ENCODE data around the gene HCAR1.
"Not testable (repeated sequence)": the region's sequence is repeated elsewhere in the genome, so short reads cannot be mapped to it uniquely, and the experiment has no call there.

The HCAR1 gene

GRCh38 chr12:122730215-122731014 is at the start of gene HCAR1:
TSS of gene HCAR1 (minus strand) at chr12:122730844. CDS start at chr12:122730339, 505 bp downstream.
- DNase-seq: no peak

- no peak for DNase-seq
Observed at GRCh38 chr12:122757568-122757967, 26.9 kb upstream of the HCAR1 start.

GRCh38 chr12:122754790-122755189 is 24.1 kb upstream of the HCAR1 start:
- no peak for DNase-seq

GRCh38 chr12:122753319-122753650 is 22.6 kb upstream of the HCAR1 start:
- no peak for DNase-seq

GRCh38 chr12:122752464-122753318 is 22.0 kb upstream of the HCAR1 start, which contains the start of gene DENR:
TSS of gene DENR (plus strand) at chr12:122752824. CDS start at chr12:122753702, 878 bp downstream.
- DNase-seq: peak; percentile 98

- not testable (repeated sequence) for DNase-seq
Observed at GRCh38 chr12:122750781-122751515, 20.3 kb upstream of the HCAR1 start.

GRCh38 chr12:122749569-122750332 is 19.1 kb upstream of the HCAR1 start:
- DNase-seq: no peak

GRCh38 chr12:122747224-122748135 is 16.8 kb upstream of the HCAR1 start:
- DNase-seq: no peak

GRCh38 chr12:122743895-122744525 is 13.4 kb upstream of the HCAR1 start:
- DNase-seq: no peak

GRCh38 chr12:122740351-122740750 is 9.7 kb upstream of the HCAR1 start:
- no peak for DNase-seq

- DNase-seq: no peak
Observed at GRCh38 chr12:122738571-122738970, 7.9 kb upstream of the HCAR1 start.

GRCh38 chr12:122732611-122733010 is 2.0 kb upstream of the HCAR1 start:
- no peak for DNase-seq

GRCh38 chr12:122732170-122732569 is 1.5 kb upstream of the HCAR1 start:
- no peak for DNase-seq

- no peak for DNase-seq
Observed at GRCh38 chr12:122729583-122730214, 945 bp downstream of the HCAR1 start.

- DNase-seq: peak; percentile 22
Observed at GRCh38 chr12:122726080-122726558, 4.5 kb downstream of the HCAR1 start.

- no peak for DNase-seq
Observed at GRCh38 chr12:122725452-122726079, 5.1 kb downstream of the HCAR1 start.

GRCh38 chr12:122724641-122725243 is 5.9 kb downstream of the HCAR1 start:
- DNase-seq: no peak

- DNase-seq: no peak
Observed at GRCh38 chr12:122722387-122722786, 8.3 kb downstream of the HCAR1 start.

- no peak for DNase-seq
Observed at GRCh38 chr12:122721057-122721545, 9.5 kb downstream of the HCAR1 start.

Data from activated T-cell treated with anti-CD3 and anti-CD28 coated beads for 4 hours (primary cell).